Smooth muscle cell (in vitro differentiated cells): ENCODE results near the gene MACROD1. TPM values are rescaled to one million over a fixed set of nuclear protein-coding genes. Genes with fewer than 3 reads are reported as not detected.

Experiments used
- DNase-seq: peaks from one replicate; lab custom pipeline; 2025; ENCODE audit not compliant: unreplicated experiment; lab: John Stamatoyannopoulos, UW
- H2AFZ ChIP-seq: fragments of 200-600 bp; sonication (generic); 2 replicates; pipeline ENCODE4 v1.6.0; 2016; ENCODE audit warnings: antibody characterized with exemption, low read depth, mild to moderate bottlenecking
- H3F3A ChIP-seq: fragments of 200-600 bp; sonication (generic); 2 replicates; pipeline ENCODE4 v1.6.0; 2017; ENCODE audit warnings: antibody characterized with exemption, low read depth
- H3K27ac ChIP-seq: fragments of 200-600 bp; sonication (generic); 2 replicates; pipeline ENCODE4 v1.5.1; 2016; ENCODE audit warnings: low read depth, mild to moderate bottlenecking
- H3K27me3 ChIP-seq: fragments of 200-600 bp; sonication (generic); 2 replicates; pipeline ENCODE4 v1.6.1; 2016; ENCODE audit warnings: low read depth, mild to moderate bottlenecking
- H3K36me3 ChIP-seq: fragments of 200-600 bp; sonication (generic); 2 replicates; pipeline ENCODE4 v1.5.1; 2016; ENCODE audit warnings: low read depth
- H3K4me1 ChIP-seq: fragments of 200-600 bp; sonication (generic); 2 replicates; pipeline ENCODE4 v1.5.1; 2016; ENCODE audit warnings: low read depth
- H3K4me2 ChIP-seq: fragments of 200-600 bp; sonication (generic); 2 replicates; pipeline ENCODE4 v1.6.0; 2016; ENCODE audit warnings: mild to moderate bottlenecking
- H3K4me3 ChIP-seq: fragments of 200-600 bp; sonication (generic); 2 replicates; pipeline ENCODE4 v1.5.1; 2016; ENCODE audit warnings: mild to moderate bottlenecking
- H3K79me2 ChIP-seq: fragments of 200-600 bp; sonication (generic); 2 replicates; pipeline ENCODE4 v1.6.0; 2016; ENCODE audit warnings: low read depth, mild to moderate bottlenecking
- H3K9ac ChIP-seq: fragments of 200-600 bp; sonication (generic); 2 replicates; pipeline ENCODE4 v1.6.0; 2016; ENCODE audit warnings: low read depth
- H3K9me3 ChIP-seq: fragments of 200-600 bp; sonication (generic); replicated peaks from 2 replicates; pipeline ENCODE4 v1.5.1; 2016; ENCODE audit warnings: low read depth
- H4K20me1 ChIP-seq: fragments of 200-600 bp; sonication (generic); 2 replicates; pipeline ENCODE4 v1.6.0; 2016; ENCODE audit warnings: low read depth
- CTCF ChIP-seq: fragments of 200-600 bp; sonication (generic); IDR thresholded peaks from 2 replicates; pipeline ENCODE4 v1.5.1; 2017; ENCODE audit warnings: borderline replicate concordance, mild to moderate bottlenecking, antibody characterized with exemption; ENCODE audit not compliant: insufficient read depth, poor library complexity, severe bottlenecking
- WGBS: methylation state at CpG from one replicate; pipeline ENCODE4 v1.1.7; 2016; ENCODE audit warnings: low lambda C conversion rate; 5-methylcytosine and 5-hydroxymethylcytosine counted together
- polyA plus RNA-seq: library from polyadenylated mRNA; unstranded; fragments of >200 nt; fragmentation: Nextera tagmentation; extraction: Ambion mirVana; gene quantifications from 2 replicates; pipeline ENCODE4 v1.2.1, GENCODE V29; 2016
- total RNA-seq: library from RNA; depleted of rRNA; stranded (reverse); fragments of >200 nt; gene quantifications from 2 replicates; pipeline ENCODE4 v1.2.3, GENCODE V29; 2014

The MACROD1 gene
- total and polyA plus RNA-seq, 2 experiments from 2014 or later: 9.2 to 32.6 TPM

- Histone ChIP-seq H2AFZ (no peak overlapping the region), H3K27ac (no peak overlapping the region), H3F3A (no peaks in the 10 kb centered on the region), H3K36me3 (no peaks in the 10 kb centered on the region), H3K4me3 (no peak overlapping the region), H3K79me2 (no peaks in the 10 kb centered on the region), H3K9me3 (no peaks in the 10 kb centered on the region), H3K4me1 (no peaks in the 10 kb centered on the region), H4K20me1 (peaks cover 3% of the 10 kb centered on the region), H3K9ac (no peak overlapping the region), H3K4me2 (no peak overlapping the region), H3K27me3 (no peaks in the 10 kb centered on the region)
- 97% methylated on average over 24 of the region's 24 CpGs for WGBS
- DNase-seq: no peak
- TF ChIP-seq CTCF: no peak
Observed at GRCh38 chr11:64150481-64151239, 15.3 kb downstream of the MACROD1 start.

GRCh38 chr11:64150051-64150450 is 15.9 kb downstream of the MACROD1 start:
- no peak overlapping the region for H3K9ac ChIP-seq
- H3K27me3 ChIP-seq: no peaks in the 10 kb centered on the region
- WGBS: 94% methylated on average over 15 of the region's 15 CpGs
- no peak overlapping the region for H3K27ac ChIP-seq
- H4K20me1 ChIP-seq: peaks cover 3% of the 10 kb centered on the region
- H3K79me2 ChIP-seq: no peaks in the 10 kb centered on the region
- no peak overlapping the region for H2AFZ ChIP-seq
- no peak for DNase-seq
- H3K4me3 ChIP-seq: no peak overlapping the region
- H3K36me3 ChIP-seq: no peaks in the 10 kb centered on the region
- no peaks in the 10 kb centered on the region for H3K4me1 ChIP-seq
- no peak overlapping the region for H3K4me2 ChIP-seq
- no peaks in the 10 kb centered on the region for H3F3A ChIP-seq
- no peaks in the 10 kb centered on the region for H3K9me3 ChIP-seq
- no peak for TF ChIP-seq CTCF

- DNase-seq: no peak
- no peaks in the 10 kb centered on the region for H3K4me1 ChIP-seq
- H3K27ac ChIP-seq: no peak overlapping the region
- no peaks in the 10 kb centered on the region for H3K36me3 ChIP-seq
- 79% methylated on average over 25 of the region's 25 CpGs for WGBS
- H3K9ac ChIP-seq: no peak overlapping the region
- no peak for TF ChIP-seq CTCF
- no peaks in the 10 kb centered on the region for H3K27me3 ChIP-seq
- H3K4me3 ChIP-seq: no peak overlapping the region
- H3K9me3 ChIP-seq: no peaks in the 10 kb centered on the region
- H3F3A ChIP-seq: no peaks in the 10 kb centered on the region
- H3K4me2 ChIP-seq: no peak overlapping the region
- peaks cover 3% of the 10 kb centered on the region for H4K20me1 ChIP-seq
- H3K79me2 ChIP-seq: no peaks in the 10 kb centered on the region
- H2AFZ ChIP-seq: no peak overlapping the region
Observed at GRCh38 chr11:64148917-64149617, 16.8 kb downstream of the MACROD1 start.
